Measurements from ENCODE around the gene M1AP. TPM values are rescaled to one million over a fixed set of nuclear protein-coding genes. Genes with fewer than 3 reads are reported as not detected.

The M1AP gene
- total and polyA plus RNA-seq, 2 of the 8 experiments (the other 6 are each of a cell fraction or from before 2014, with no cell fraction given): 4.8 TPM

DNA sequence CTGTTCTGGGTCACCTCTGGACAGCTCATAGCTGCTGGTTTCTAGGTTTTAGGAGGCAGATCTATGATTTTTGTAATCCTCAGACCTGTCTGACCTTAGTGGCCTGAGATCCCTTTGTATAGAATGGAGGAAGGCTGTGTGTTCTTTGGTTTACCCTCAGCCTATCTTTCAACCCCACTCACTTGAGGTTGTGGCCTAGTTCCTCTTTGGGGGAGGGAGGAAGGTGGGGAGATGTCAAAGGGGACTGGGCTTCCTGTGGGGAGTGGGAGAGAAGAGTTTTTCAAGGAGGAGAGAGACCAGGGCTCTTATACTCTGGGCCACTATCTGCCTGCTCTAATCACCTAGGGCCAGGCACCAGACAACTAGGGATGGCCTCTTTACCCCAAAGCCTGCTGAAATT is 34.4 kb upstream of the M1AP start:
- H3K27ac ChIP-seq (ENCODE audit: low read depth, low read length): no peak overlapping the region
- H4K20me1 ChIP-seq (replicated peaks in 1 of 2; ENCODE audit: control insufficient read depth in 1 of 2, insufficient read depth in 2 of 2, low read length in 2 of 2): peaks cover 0 to 2% of the 10 kb centered on the region in 2 experiments
- H3K18ac ChIP-seq (ENCODE audit: extremely low read depth, low read length): no peak overlapping the region
- no peak overlapping the region for H2BK20ac ChIP-seq (ENCODE audit: low read length)
- TF ChIP-seq CBX5 (IDR thresholded peaks at IDR 0.05; ENCODE audit: low read depth, low read length) (no peak), JUN (IDR thresholded peaks at IDR 0.05; ENCODE audit: low read depth, low read length) (no peak), ATF2 (IDR thresholded peaks at IDR 0.05; ENCODE audit: low read length) (no peak), EZH2 (IDR thresholded peaks at IDR 0.05; ENCODE audit: low read depth, low read length, severe bottlenecking) (no peak), NANOG (IDR thresholded peaks at IDR 0.05; ENCODE audit: insufficient read depth, low read depth, low read length, poor library complexity, severe bottlenecking) (no peak), CTBP2 (IDR thresholded peaks at IDR 0.05; ENCODE audit: borderline replicate concordance, insufficient read depth, insufficient read length, low read length) (no peak), MAX (IDR thresholded peaks at IDR 0.05) (no peak), EGR1 (IDR thresholded peaks at IDR 0.05; ENCODE audit: borderline replicate concordance, low read depth, low read length) (no peak), RXRA (IDR thresholded peaks at IDR 0.05; ENCODE audit: insufficient read depth, low read depth, low read length) (no peak)
- H3K9ac ChIP-seq (replicated peaks in 1 of 4; ENCODE audit: extremely low read depth in 1 of 4, low read depth in 3 of 4, low read length in 3 of 4): no peak overlapping the region
- no peak overlapping the region for H2AFZ ChIP-seq (ENCODE audit: low read length)
- no peak overlapping the region for H2AK5ac ChIP-seq (ENCODE audit: low read depth, low read length)
- H3K23ac ChIP-seq (ENCODE audit: insufficient read length): no peak overlapping the region
- FAIRE-seq (no peak), DNase-seq (ENCODE audit: low read depth in 1 of 2, low spot score in 2 of 2) (no peak)
- no peaks in the 10 kb centered on the region for H3K4me1 ChIP-seq (replicated peaks in 1 of 4; ENCODE audit: control insufficient read depth in 3 of 4, insufficient read depth in 4 of 4, low read length in 3 of 4)
- CTCF ChIA-PET (ENCODE audit: partially characterized antibody): no interaction called here
- H3K4me3 ChIP-seq (ENCODE audit: extremely low read depth in 1 of 4, insufficient read depth in 2 of 4, low read depth in 3 of 4, low read length in 4 of 4): no peak overlapping the region
- H3K23me2 ChIP-seq (ENCODE audit: low read depth, low read length): no peaks in the 10 kb centered on the region
- no peak overlapping the region for H3K14ac ChIP-seq (ENCODE audit: insufficient read length)
- no peak overlapping the region for H2BK5ac ChIP-seq (ENCODE audit: low read depth, low read length)
- H3K79me2 ChIP-seq (ENCODE audit: control insufficient read depth in 1 of 2, insufficient read depth in 2 of 2, low read length in 2 of 2): no peaks in the 10 kb centered on the region
- H4K91ac ChIP-seq (replicated peaks; ENCODE audit: insufficient read length, low read length): no peak overlapping the region
- H2BK120ac ChIP-seq (replicated peaks; ENCODE audit: low read depth, low read length): no peak overlapping the region
- H3K36me3 ChIP-seq (ENCODE audit: control insufficient read depth in 2 of 4, insufficient read depth in 4 of 4, low read length in 3 of 4): no peaks in the 10 kb centered on the region
- H3K9me3 ChIP-seq (ENCODE audit: insufficient read depth in 2 of 2, low read depth in 1 of 2, low read length in 1 of 2): no peaks in the 10 kb centered on the region
- H3K27me3 ChIP-seq (replicated peaks in 1 of 4; ENCODE audit: control insufficient read depth in 3 of 4, extremely low read depth in 1 of 4, insufficient read depth in 3 of 4, low read length in 3 of 4): no peaks in the 10 kb centered on the region
- H3K4ac ChIP-seq (replicated peaks; ENCODE audit: insufficient read length, low read depth, low read length): no peak overlapping the region
- H2BK12ac ChIP-seq (ENCODE audit: low read depth, low read length): no peak overlapping the region
- H3K4me2 ChIP-seq (ENCODE audit: insufficient read depth in 1 of 2, low read depth in 2 of 2, low read length in 2 of 2): no peak overlapping the region
- no peak overlapping the region for H4K8ac ChIP-seq (ENCODE audit: extremely low read depth, insufficient read depth, low read length)
- H4K5ac ChIP-seq (ENCODE audit: insufficient read length, low read depth, low read length): no peak overlapping the region
- H2BK15ac ChIP-seq (ENCODE audit: low read length): no peak overlapping the region
- no peak overlapping the region for H3K56ac ChIP-seq (replicated peaks; ENCODE audit: insufficient read length, low read depth, low read length)
- POLR2A ChIA-PET (ENCODE audit: partially characterized antibody): no interaction called here
- H3K79me1 ChIP-seq (ENCODE audit: low read depth, low read length): no peaks in the 10 kb centered on the region
